Measurements from ENCODE around the gene HEXA. TPM values are rescaled to one million over a fixed set of nuclear protein-coding genes. Genes with fewer than 3 reads are reported as not detected.

HEXA gene
- total RNA-seq, 1 experiment from 2014 or later, result 49.7 TPM

GRCh38 chr15:72369964-72370363 is 5.8 kb downstream of the HEXA start (continued):
- no peak for TF ChIP-seq USF2 (CRISPR knock-in tag; IDR thresholded peaks at IDR 0.05)
- TF ChIP-seq ZBTB43 (CRISPR knock-in tag; IDR thresholded peaks at IDR 0.05), result no peak

- no peak for DNase-seq (ENCODE audit: low spot score)
- CTCF ChIA-PET, result no interaction called here
These were observed 6.9 kb downstream of the HEXA start for GRCh38 chr15:72368899-72369298.

GRCh38 chr15:72368325-72368724 is 7.5 kb downstream of the HEXA start:
- CTCF ChIA-PET, result no interaction called here
- Mint-ChIP-seq H3K4me3 (no peak overlapping the region), H3K9me3 (no peaks in the 10 kb centered on the region), H3K27me3 (ENCODE audit: low read depth) (no peaks in the 10 kb centered on the region), H3K27ac (no peak overlapping the region), H3K36me3 (no peaks in the 10 kb centered on the region), H3K4me1 (no peaks in the 10 kb centered on the region)
- POLR2A ChIA-PET, result interaction anchor here (0.5 kb wide), 1 partner anchor 395 kb away, joined by 3 read pairs; no protein-coding TSS in a partner anchor
- ATAC-seq (no peak), DNase-seq (ENCODE audit: low spot score) (no peak)
- no peak for TF ChIP-seq AR (CRISPR knock-in tag; IDR thresholded peaks at IDR 0.05)
- TF ChIP-seq USF2 (CRISPR knock-in tag; IDR thresholded peaks at IDR 0.05), result no peak
- TF ChIP-seq JAZF1 (CRISPR knock-in tag; IDR thresholded peaks at IDR 0.05), result no peak
- TF ChIP-seq OVOL2 (CRISPR knock-in tag; IDR thresholded peaks at IDR 0.05; ENCODE audit: borderline replicate concordance), result no peak
- no peak for TF ChIP-seq SMAD4 (CRISPR knock-in tag; IDR thresholded peaks at IDR 0.05)
- no peak for TF ChIP-seq ZNF281 (CRISPR knock-in tag; IDR thresholded peaks at IDR 0.05)
- TF ChIP-seq SMAD3 (CRISPR knock-in tag; IDR thresholded peaks at IDR 0.05; ENCODE audit: borderline replicate concordance), result no peak

More at GRCh38 chr15:72368899-72369298, 6.9 kb downstream of the HEXA start:
- H3K27me3 Mint-ChIP-seq (ENCODE audit: low read depth), result no peaks in the 10 kb centered on the region
- H3K27ac Mint-ChIP-seq, result no peak overlapping the region
- H3K4me1 Mint-ChIP-seq, result no peaks in the 10 kb centered on the region
- no peak overlapping the region for H3K4me3 Mint-ChIP-seq
- no peaks in the 10 kb centered on the region for H3K9me3 Mint-ChIP-seq
- no peak for TF ChIP-seq NFE2L1 (CRISPR knock-in tag; IDR thresholded peaks at IDR 0.05)
- no peak for TF ChIP-seq ZNF263 (CRISPR knock-in tag; IDR thresholded peaks at IDR 0.05; ENCODE audit: low read depth)
- no peak for TF ChIP-seq ZNF425 (CRISPR knock-in tag; conservative IDR thresholded peaks at IDR 0.05)
- TF ChIP-seq E2F1 (CRISPR knock-in tag; IDR thresholded peaks at IDR 0.05), result no peak
- TF ChIP-seq NR2C2 (CRISPR knock-in tag; IDR thresholded peaks at IDR 0.05), result no peak
- TF ChIP-seq ETV6 (CRISPR knock-in tag; IDR thresholded peaks at IDR 0.05), result no peak
- no peak for TF ChIP-seq FOXK1 (CRISPR knock-in tag; IDR thresholded peaks at IDR 0.05)
- no peak for TF ChIP-seq JUN (CRISPR knock-in tag; IDR thresholded peaks at IDR 0.05)
- no peak for TF ChIP-seq ZMAT4 (CRISPR knock-in tag; IDR thresholded peaks at IDR 0.05)
- no peak for TF ChIP-seq MXD4 (CRISPR knock-in tag; IDR thresholded peaks at IDR 0.05; ENCODE audit: borderline replicate concordance)
- no peak for TF ChIP-seq KAT7 (CRISPR knock-in tag; IDR thresholded peaks at IDR 0.05; ENCODE audit: borderline replicate concordance)
- no peak for TF ChIP-seq SMAD3 (CRISPR knock-in tag; IDR thresholded peaks at IDR 0.05; ENCODE audit: borderline replicate concordance)
- no peak for TF ChIP-seq ZNF219 (CRISPR knock-in tag; IDR thresholded peaks at IDR 0.05; ENCODE audit: borderline replicate concordance)
- TF ChIP-seq ELF4 (CRISPR knock-in tag; IDR thresholded peaks at IDR 0.05; ENCODE audit: low read depth), result no peak
- TF ChIP-seq ATF1 (CRISPR knock-in tag; IDR thresholded peaks at IDR 0.05), result no peak
- no peak for TF ChIP-seq TCF7 (CRISPR knock-in tag; IDR thresholded peaks at IDR 0.05; ENCODE audit: low read depth)
- no peak for ATAC-seq
- POLR2A ChIA-PET, result interaction anchor here (0.5 kb wide), 1 partner anchor 394 kb away, joined by 3 read pairs; no protein-coding TSS in a partner anchor
- no peaks in the 10 kb centered on the region for H3K36me3 Mint-ChIP-seq

All from WTC11 (cell line).